H9 (cell line): Measurements from ENCODE around the gene ACBD5. TPM values are rescaled to one million over a fixed set of nuclear protein-coding genes. Genes with fewer than 3 reads are reported as not detected.

Source experiments
- DNase-seq: peaks from one replicate; pipeline ENCODE4 v3.0.0-alpha.2; 2017
- H2AFZ ChIP-seq: one replicate; pipeline ENCODE4 v1.6.1; 2013; ENCODE audit warnings: mild to moderate bottlenecking, low read length, control low read depth, moderate library complexity
- H2AK5ac ChIP-seq: 2 replicates; pipeline ENCODE4 v1.6.1; 2013; ENCODE audit warnings: low read length, control low read depth, mixed read lengths; ENCODE audit not compliant: insufficient read length
- H2BK120ac ChIP-seq: one replicate; pipeline ENCODE4 v1.6.1; 2013; ENCODE audit warnings: low read depth, mild to moderate bottlenecking, low read length, control low read depth, inconsistent platforms; ENCODE audit not compliant: poor library complexity, severe bottlenecking
- H2BK12ac ChIP-seq: 2 replicates; pipeline ENCODE4 v1.6.1; 2013; ENCODE audit warnings: low read length, control low read depth, mixed read lengths, low read depth; ENCODE audit not compliant: insufficient read length
- H2BK15ac ChIP-seq: 2 replicates; pipeline ENCODE4 v1.6.1; 2013; ENCODE audit warnings: low read depth, low read length, control low read depth
- H2BK20ac ChIP-seq: one replicate; pipeline ENCODE4 v1.6.1; 2013; ENCODE audit warnings: low read depth, mild to moderate bottlenecking, low read length, control low read depth, inconsistent platforms; ENCODE audit not compliant: poor library complexity, severe bottlenecking
- H2BK5ac ChIP-seq: 2 replicates; pipeline ENCODE4 v1.6.1; 2013; ENCODE audit warnings: low read length, control low read depth, mixed read lengths; ENCODE audit not compliant: insufficient read length
- H3K14ac ChIP-seq: 2 replicates; pipeline ENCODE4 v1.6.1; 2013; ENCODE audit warnings: low read length, control low read depth; ENCODE audit not compliant: insufficient read depth
- H3K18ac ChIP-seq: 2 replicates; pipeline ENCODE4 v1.6.1; 2013; ENCODE audit warnings: low read depth, mild to moderate bottlenecking, mixed read lengths, low read length, control low read depth; ENCODE audit not compliant: insufficient read length
- H3K23ac ChIP-seq: 2 replicates; pipeline ENCODE4 v1.6.1; 2013; ENCODE audit warnings: low read length, control low read depth, mixed read lengths, low read depth; ENCODE audit not compliant: insufficient read length
- H3K23me2 ChIP-seq: 2 replicates; pipeline ENCODE4 v1.6.1; 2013; ENCODE audit warnings: low read depth, mild to moderate bottlenecking, mixed read lengths, low read length, control low read depth; ENCODE audit not compliant: insufficient read length, poor library complexity, severe bottlenecking
- H3K27ac ChIP-seq: 2 replicates; pipeline ENCODE4 v1.5.1; 2013; ENCODE audit warnings: low read length, control low read depth, mixed read lengths, low read depth; ENCODE audit not compliant: insufficient read length
- H3K27me3 ChIP-seq: 2 replicates; pipeline ENCODE4 v1.6.1; 2013; ENCODE audit warnings: low read length, control low read depth, inconsistent platforms; ENCODE audit not compliant: insufficient read depth
- H3K4ac ChIP-seq: 2 replicates; pipeline ENCODE4 v1.6.1; 2013; ENCODE audit warnings: low read depth, mild to moderate bottlenecking, control low read depth, inconsistent platforms, low read length, moderate library complexity
- H3K4me1 ChIP-seq: 2 replicates; pipeline ENCODE4 v1.6.1; 2013; ENCODE audit warnings: low read length, control low read depth, inconsistent platforms; ENCODE audit not compliant: insufficient read depth
- H3K4me2 ChIP-seq: 2 replicates; pipeline ENCODE4 v1.6.1; 2013; ENCODE audit warnings: low read length, control low read depth, mixed read lengths; ENCODE audit not compliant: insufficient read length, insufficient read depth
- H3K56ac ChIP-seq: 2 replicates; pipeline ENCODE4 v1.6.1; 2013; ENCODE audit warnings: low read depth, mild to moderate bottlenecking, mixed read lengths, low read length, control low read depth; ENCODE audit not compliant: insufficient read length
- H3K79me1 ChIP-seq: 2 replicates; pipeline ENCODE4 v1.6.1; 2013; ENCODE audit warnings: low read depth, mild to moderate bottlenecking, moderate library complexity, low read length, control low read depth, inconsistent platforms; ENCODE audit not compliant: insufficient read depth, poor library complexity, severe bottlenecking
- H3K79me2 ChIP-seq: 2 replicates; pipeline ENCODE4 v1.6.1; 2013; ENCODE audit warnings: low read length, control low read depth, inconsistent platforms; ENCODE audit not compliant: insufficient read depth
- H3K9ac ChIP-seq: 2 replicates; pipeline ENCODE4 v1.6.1; 2013; ENCODE audit warnings: low read length, control low read depth, mixed read lengths; ENCODE audit not compliant: insufficient read length; ENCODE audit errors: extremely low read depth
- H3K9me3 ChIP-seq: one replicate; pipeline ENCODE4 v1.6.1; 2013; ENCODE audit warnings: low read depth, low read length, inconsistent platforms; ENCODE audit not compliant: control insufficient read depth
- H3T11ph ChIP-seq: one replicate; pipeline ENCODE4 v1.6.1; 2013; ENCODE audit warnings: mild to moderate bottlenecking, low read length, control low read depth, inconsistent platforms
- H4K20me1 ChIP-seq: one replicate; pipeline ENCODE4 v1.6.1; 2013; ENCODE audit not compliant: control insufficient read depth, insufficient read length, insufficient read depth
- H4K5ac ChIP-seq: 2 replicates; pipeline ENCODE4 v1.6.1; 2013; ENCODE audit warnings: low read depth, mild to moderate bottlenecking, mixed read lengths, low read length, control low read depth; ENCODE audit not compliant: insufficient read length
- H4K8ac ChIP-seq: replicated peaks from 2 replicates; pipeline ENCODE4 v1.6.1; 2013; ENCODE audit warnings: low read length, control low read depth, mixed read lengths, low read depth; ENCODE audit not compliant: insufficient read length
- H4K91ac ChIP-seq: 2 replicates; pipeline ENCODE4 v1.6.1; 2013; ENCODE audit warnings: low read depth, mild to moderate bottlenecking, moderate library complexity, mixed read lengths, low read length, control low read depth; ENCODE audit not compliant: insufficient read length
- H3K27ac Mint-ChIP-seq, 3 experiments: 2 replicates in 2 of 3; 3 replicates in 1 of 3; pipeline ENCODE4 v1.8.0; 2020 to 2021; ENCODE audit warnings: mixed read lengths in 3 of 3, mild to moderate bottlenecking in 1 of 3, moderate library complexity in 1 of 3
- H3K27me3 Mint-ChIP-seq: 2 replicates; pipeline ENCODE4 v1.8.0; 2021; ENCODE audit warnings: low read depth, mild to moderate bottlenecking, moderate library complexity, mixed read lengths
- H3K36me3 Mint-ChIP-seq, 3 experiments: 2 replicates in 2 of 3; 3 replicates in 1 of 3; pipeline ENCODE4 v1.8.0; 2020 to 2021; ENCODE audit warnings: low read depth in 3 of 3, mixed read lengths in 3 of 3; ENCODE audit not compliant: insufficient read depth in 1 of 3
- H3K4me1 Mint-ChIP-seq, 2 experiments: 2 replicates each; pipeline ENCODE4 v1.8.0; 2020; ENCODE audit warnings: mixed read lengths in 2 of 2
- H3K4me3 Mint-ChIP-seq, 2 experiments: 2 replicates in 1 of 2; 3 replicates in 1 of 2; pipeline ENCODE4 v1.8.0; 2020 to 2021; ENCODE audit warnings: mild to moderate bottlenecking in 2 of 2, mixed read lengths in 2 of 2, moderate library complexity in 1 of 2
- H3K9me3 Mint-ChIP-seq, 2 experiments: 2 replicates in 1 of 2; 3 replicates in 1 of 2; pipeline ENCODE4 v1.8.0; 2020; ENCODE audit warnings: mild to moderate bottlenecking in 2 of 2, mixed read lengths in 2 of 2, moderate library complexity in 1 of 2
- CTCF ChIP-seq: fragments of 200-600 bp; sonication (generic); conservative IDR thresholded peaks from 3 replicates; pipeline ENCODE4 v1.8.0; 2021; ENCODE audit warnings: antibody characterized with exemption, mild to moderate bottlenecking
- WGBS: extraction: QIAGEN DNeasy Blood & Tissue Kit; methylation state at CpG from one replicate; pipeline ENCODE4 v1.1.7; 2013; ENCODE audit warnings: missing lambda C conversion rate, low lambda C conversion rate, mixed read lengths; ENCODE audit not compliant: insufficient read length; ENCODE audit errors: extremely low coverage; 5-methylcytosine and 5-hydroxymethylcytosine counted together
- total RNA-seq: library from RNA; stranded (reverse); gene quantifications from 2 replicates; pipeline ENCODE4 v1.2.1, GENCODE V29; 2021

ACBD5 gene
- total RNA-seq, 1 experiment from 2014 or later = 14.2 TPM

- H3K18ac ChIP-seq = peak overlapping the region; percentile 85
- H2BK12ac ChIP-seq = no peak overlapping the region
- no peak overlapping the region for H3K4ac ChIP-seq
- H2AFZ ChIP-seq = peak overlapping the region; percentile 43
- H4K91ac ChIP-seq = no peak overlapping the region
- Mint-ChIP-seq H3K4me3 (peak overlapping the region in 1 of 2 experiments; percentile 52; a peak in 2 of 5 replicates), H3K36me3 (peaks cover 2 to 13% (median 11%) of the 10 kb centered on the region in 3 experiments; a peak in 5 of 7 replicates), H3K9me3 (peaks cover 7 to 11% of the 10 kb centered on the region in 2 experiments), H3K27ac (peak overlapping the region in 2 of 3 experiments; percentile 80 to 94; a peak in 2 of 7 replicates), H3K27me3 (peaks cover 17% of the 10 kb centered on the region), H3K4me1 (peaks cover 3 to 8% of the 10 kb centered on the region in 2 experiments; a peak in 2 of 4 replicates)
- no CpG with 5 or more reads among the region's 63 CpGs for WGBS
- no peaks in the 10 kb centered on the region for H3K9me3 ChIP-seq
- no peak overlapping the region for H4K5ac ChIP-seq
- no peaks in the 10 kb centered on the region for H3K79me1 ChIP-seq
- H3K9ac ChIP-seq = no peak overlapping the region
- no peak overlapping the region for H2BK5ac ChIP-seq
- peak overlapping the region; percentile 94 for H3K14ac ChIP-seq
- H3K56ac ChIP-seq = no peak overlapping the region
- H4K20me1 ChIP-seq = no peaks in the 10 kb centered on the region
- TF ChIP-seq CTCF = peak; percentile 77
- no peaks in the 10 kb centered on the region for H3K23me2 ChIP-seq
- no peaks in the 10 kb centered on the region for H3K27me3 ChIP-seq
- H2AK5ac ChIP-seq = no peak overlapping the region
- H4K8ac ChIP-seq = no peak overlapping the region
- no peak overlapping the region for H3K23ac ChIP-seq
- peak; percentile 95 for DNase-seq
- no peak overlapping the region for H2BK15ac ChIP-seq
- no peak overlapping the region for H3K4me2 ChIP-seq
- no peak overlapping the region for H2BK120ac ChIP-seq
- H3K4me1 ChIP-seq = no peaks in the 10 kb centered on the region
- no peak overlapping the region for H3K27ac ChIP-seq
- no peaks in the 10 kb centered on the region for H3K79me2 ChIP-seq
- H3T11ph ChIP-seq = no peak overlapping the region
- no peak overlapping the region for H2BK20ac ChIP-seq
These were observed 11.8 kb upstream of the ACBD5 start for GRCh38 chr10:27252267-27253000.
